HG03439 (cell line): ENCODE measurements around the gene MAP1LC3B.

Experiments used
- ATAC-seq: cut with Tn5 transposase; IDR thresholded peaks from one replicate; pipeline ENCODE4 v1.9.1; 2021; ENCODE audit warnings: mild to moderate bottlenecking, moderate library complexity; ENCODE audit not compliant: unreplicated experiment

Gene MAP1LC3B

DNA sequence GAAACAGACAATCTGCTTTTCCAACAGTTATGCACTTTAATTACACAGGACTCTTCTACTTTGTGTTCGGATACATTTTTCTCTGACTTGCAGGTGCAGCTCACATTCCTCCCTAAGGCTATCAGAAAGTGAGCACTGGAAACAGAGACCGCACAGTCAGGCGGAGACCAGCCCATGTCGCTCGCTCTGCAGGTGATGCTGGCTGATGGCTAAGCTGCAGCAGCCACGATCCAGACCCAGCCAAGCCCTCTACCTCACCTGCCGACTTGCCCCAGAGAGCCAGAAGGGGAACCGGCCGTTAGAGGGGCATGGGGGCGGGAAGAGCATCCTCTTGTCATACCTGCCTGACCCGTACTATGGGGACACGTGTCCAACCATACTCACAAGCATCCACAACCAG, 33.8 kb downstream of the MAP1LC3B start:
- ATAC-seq, result no peak

DNA sequence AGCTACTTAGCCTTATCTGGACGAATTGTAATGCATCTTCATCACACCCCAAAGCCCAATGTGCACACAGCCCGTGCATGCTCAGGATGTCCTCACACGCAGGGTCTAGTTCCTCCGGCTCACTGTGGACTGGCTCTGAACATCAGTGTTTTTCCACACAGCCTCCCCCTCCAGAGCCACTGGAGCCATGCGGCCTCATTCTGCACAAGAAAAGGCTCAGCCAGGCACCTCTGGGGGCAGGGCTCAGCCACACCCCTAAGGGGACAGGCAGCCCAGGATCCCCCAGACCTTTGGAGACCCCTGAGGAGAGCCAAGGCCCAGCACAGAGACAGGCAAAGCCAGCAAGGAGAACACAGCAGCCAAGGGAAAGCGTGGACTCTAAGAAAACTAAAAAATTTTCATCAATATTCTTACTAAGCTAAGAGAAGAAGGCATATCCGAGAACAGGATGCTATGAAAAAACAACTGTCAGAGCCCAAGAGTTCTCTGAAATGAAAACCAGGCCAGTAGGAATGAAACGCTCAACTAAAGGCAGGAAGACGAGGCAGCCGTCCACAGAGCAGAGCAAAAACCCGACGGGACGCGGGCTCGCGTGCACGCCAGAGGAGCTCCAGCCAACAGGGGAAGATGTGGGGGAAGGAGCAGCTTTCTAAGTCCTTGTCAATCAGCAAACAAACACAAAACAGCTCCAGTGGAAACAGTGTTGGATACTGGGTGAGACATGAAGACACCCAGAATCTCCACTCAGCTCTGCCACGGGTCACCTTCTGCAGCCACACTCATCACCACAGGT, 34.5 kb downstream of the MAP1LC3B start:
- ATAC-seq, result no peak

DNA sequence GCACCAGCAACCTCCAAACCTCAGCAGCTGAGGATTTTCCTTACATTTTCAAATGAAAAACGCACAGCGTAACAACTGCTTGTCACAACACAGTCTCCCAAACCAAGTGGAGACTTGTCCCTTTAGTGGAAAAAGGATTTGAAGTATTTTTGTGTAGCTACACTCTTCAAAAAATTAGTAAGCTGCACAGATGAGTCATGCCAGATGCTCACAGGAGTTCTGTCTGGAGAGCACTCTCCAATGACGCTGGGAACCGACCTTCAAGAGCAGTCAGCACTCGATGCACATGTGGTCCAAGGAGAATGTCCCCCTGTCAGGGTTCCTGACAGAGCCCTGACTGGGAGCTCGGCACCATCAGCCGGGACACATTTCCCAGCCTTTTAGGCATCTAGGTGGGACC, 39.8 kb downstream of the MAP1LC3B start:
- ATAC-seq, result no peak

DNA sequence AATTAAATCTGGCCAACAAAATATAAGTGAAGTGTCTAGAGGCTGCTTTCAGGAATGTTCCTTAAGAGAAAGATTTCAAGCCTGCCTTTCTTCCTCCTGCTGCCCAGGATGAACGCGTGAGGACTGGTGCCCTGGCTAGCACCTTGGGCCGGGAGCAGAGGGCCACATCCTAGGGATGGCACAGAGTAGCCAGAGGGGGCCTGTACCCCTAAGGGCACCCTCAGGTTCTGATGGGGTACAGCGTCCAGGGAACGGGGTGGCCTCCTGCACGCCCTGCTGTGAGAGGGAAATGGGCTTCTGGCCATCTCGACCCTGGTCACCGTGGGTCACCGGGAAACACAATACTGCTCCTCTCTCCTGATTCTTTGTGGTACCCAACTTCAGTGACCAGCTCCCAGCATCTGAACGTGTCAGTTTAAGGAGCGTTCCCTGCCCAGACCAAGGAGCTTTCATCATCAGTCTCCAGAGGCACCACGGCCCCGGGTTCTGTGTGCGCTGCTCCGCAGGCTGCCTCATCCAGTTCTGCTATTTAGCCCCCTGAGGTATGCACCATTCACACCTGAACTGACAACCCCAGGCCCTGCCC, 40.3 kb downstream of the MAP1LC3B start:
- ATAC-seq, result no peak

DNA sequence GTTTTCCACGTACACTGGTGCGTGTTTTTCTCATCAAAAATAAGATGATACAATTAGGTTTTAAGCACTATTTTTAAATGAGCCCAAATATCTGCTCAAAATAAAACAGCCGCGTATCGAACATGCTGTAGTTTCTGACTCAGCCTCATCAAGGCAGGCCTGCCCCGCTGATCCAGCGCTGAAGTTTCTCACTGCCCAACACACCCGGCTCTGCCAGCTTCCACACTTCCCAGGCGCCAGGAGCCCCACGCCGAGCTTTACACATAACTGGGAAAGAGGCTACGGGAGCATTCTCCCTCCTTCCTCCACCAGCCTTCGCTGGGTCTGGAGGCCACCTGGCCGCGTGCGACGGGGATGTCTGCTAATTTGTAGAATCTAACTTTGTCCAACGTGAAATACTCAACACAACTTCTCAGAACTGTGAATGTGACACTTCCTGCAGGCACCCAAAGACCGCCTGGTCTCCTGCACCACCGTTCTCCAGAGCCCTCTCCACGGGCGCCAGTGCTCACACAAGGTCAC, 42.1 kb downstream of the MAP1LC3B start:
- no peak for ATAC-seq

DNA sequence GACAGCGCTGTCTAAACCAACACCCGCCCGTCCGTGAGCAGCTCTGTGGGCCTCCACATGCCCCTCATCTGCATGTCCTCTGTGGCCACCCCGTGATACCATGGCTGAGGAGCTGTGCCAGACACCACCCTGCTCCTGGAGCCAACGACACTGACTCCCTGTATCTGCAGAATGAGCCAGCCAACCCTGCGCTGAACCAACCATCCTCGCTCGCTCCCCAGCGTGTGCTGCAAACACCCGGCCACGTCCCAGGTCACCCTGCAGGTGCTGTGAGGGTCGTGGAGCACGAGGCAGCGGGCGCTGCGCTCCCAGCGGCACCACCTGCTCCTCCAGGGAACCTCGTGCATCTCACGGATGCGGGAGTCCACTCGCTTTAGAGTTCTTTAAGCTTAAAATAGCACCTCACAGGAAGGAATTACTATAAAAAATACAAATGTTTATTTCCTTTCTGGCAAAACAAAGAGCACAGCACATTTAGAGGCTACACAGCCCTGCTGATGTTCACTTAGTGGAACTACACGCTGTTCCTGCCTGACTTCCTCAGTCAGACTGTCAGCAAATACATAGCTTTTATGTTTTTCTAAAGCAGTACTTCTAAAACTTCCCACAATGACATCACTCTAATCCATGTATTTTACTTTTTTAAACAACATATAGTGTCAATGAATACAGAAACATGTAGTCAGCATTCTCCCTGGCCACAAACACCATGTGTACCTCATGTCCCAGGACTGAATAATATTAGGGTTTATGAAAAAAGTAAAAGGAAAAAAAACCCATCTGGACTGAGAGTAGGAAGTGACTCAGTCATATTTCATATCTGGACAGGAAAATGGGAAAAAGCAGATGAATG, 43.5 kb downstream of the MAP1LC3B start:
- ATAC-seq, result no peak

DNA sequence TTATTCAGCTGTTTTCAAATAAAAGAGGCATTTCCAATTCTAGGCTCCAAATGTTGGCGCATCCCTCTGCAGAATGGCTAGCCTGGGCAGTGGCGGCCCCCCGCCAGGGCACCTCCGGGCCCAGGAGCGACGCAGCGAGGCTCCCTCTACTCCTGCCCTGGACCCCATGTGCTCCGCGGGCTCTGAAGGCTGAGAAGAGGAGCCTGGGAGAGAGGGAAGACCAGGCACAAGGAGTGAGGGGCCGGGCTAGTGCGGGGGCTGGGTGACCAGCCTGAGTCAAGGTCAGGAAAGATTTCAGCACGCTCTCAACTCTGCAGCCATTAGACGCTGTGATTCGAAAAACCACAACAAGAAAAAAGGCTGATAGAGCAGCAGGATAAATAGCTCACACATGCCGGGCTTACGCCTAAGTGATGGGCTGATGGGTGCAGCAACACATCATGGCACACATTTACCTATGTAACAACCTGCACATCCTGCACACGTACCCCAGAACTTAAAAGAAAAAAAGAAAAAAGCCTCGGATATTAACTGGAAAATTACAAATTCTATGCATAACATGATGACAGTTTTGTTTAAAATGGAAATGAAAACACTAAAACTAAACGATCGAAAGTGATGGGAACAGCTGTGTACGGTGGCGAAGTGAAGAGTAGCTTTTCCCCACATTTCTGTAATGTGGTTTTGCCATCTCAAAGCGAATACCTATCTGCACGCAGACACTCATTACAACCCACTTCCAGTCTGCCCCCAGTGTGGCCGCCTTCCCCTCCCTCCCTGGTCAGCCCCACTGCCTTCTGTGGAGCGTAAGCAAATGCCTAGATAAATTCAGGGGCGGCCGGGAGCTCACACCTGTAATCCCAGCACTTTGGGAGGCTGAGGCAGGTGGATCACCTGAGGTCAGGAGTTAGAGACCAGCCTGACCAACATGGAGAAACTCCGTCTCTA, 44.4 kb downstream of the MAP1LC3B start:
- no peak for ATAC-seq

DNA sequence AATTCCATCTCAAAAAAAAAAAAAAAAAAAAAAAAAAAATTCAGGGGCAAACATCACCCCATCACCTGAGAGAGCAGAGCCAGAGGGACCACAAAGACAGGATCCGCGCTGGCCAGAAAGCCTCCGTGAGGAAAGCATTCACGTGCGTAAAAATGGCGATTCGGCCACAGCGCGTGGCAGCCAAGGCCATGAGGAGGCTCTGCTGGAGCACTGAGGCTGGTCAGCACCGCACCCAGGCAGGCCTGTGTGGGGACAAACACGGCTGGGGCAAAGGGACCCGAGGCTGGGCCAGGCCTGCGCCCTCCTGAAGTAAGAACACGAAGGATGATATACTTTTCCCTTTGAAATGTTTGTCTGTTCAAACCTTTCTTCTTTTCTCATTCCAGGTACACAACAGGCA, 45.2 kb downstream of the MAP1LC3B start:
- ATAC-seq, result no peak

DNA sequence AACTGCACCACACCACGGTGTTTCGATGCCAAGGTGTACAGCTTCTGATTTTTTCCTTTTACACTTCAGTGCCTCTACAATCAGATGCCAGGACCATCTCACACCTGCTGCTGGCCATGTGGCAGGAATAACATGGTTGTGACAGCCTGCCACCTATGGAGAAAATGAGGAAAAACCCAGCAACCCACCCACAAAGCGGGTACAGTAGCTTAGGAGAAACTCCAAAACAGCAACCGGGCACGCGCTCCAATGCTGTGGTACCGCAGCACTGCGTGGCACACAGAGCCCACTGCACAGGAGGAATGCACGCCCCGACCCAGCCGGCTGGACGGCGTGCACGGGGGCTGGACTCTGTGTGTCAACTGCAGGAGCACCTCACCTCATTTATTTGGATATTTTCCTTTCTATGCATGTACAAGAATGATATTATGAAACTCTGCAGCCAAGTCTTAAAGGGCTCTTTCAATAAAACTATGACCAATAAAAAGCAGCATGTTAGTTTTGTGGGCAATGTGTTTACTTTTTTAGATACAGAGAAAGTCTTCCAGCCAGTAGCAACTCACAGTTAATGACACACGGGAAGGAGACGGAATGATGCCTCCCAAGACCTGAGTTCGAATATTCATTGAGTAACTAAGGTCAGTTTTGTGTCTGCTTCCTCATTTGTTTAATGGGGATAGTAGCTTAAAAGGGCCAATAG, 45.9 kb downstream of the MAP1LC3B start:
- no peak for ATAC-seq

DNA sequence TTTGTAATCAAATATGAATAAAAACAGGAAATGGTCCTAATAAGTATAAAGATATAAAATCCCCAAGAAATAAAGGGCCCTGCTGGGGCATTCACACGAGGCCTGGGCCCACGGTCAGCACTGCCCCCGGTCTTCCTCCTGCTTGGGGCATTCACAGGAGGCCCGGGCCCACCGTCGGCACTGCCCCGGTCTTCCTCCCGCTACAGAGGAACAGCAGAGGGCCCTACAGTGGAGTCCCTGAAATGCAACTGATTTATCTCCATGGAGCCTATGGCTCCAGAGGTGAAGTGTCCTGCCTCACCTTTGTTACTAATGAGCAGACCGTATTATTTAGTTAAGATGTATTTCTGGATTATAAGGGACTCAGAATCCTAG, 46.5 kb downstream of the MAP1LC3B start:
- ATAC-seq, result no peak

DNA sequence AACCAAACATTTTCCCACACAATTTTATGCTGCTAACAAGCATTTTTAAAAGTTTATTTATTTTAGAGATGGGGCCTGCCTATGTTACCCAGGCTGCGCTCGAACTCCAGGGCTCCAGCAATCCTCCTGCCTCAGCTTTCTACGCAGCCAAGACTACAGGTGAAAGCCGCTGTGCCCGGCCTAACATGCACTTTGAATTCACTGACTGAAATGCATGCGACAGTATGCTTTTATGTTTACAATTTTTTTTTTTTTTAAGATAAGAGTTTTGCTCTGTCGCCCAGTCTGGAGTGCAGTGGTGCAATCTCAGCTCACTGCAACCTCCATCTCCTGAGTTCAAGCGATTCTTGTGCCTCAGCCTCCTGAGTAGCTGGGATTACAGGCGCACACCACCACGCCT, 47.8 kb downstream of the MAP1LC3B start:
- no peak for ATAC-seq

DNA sequence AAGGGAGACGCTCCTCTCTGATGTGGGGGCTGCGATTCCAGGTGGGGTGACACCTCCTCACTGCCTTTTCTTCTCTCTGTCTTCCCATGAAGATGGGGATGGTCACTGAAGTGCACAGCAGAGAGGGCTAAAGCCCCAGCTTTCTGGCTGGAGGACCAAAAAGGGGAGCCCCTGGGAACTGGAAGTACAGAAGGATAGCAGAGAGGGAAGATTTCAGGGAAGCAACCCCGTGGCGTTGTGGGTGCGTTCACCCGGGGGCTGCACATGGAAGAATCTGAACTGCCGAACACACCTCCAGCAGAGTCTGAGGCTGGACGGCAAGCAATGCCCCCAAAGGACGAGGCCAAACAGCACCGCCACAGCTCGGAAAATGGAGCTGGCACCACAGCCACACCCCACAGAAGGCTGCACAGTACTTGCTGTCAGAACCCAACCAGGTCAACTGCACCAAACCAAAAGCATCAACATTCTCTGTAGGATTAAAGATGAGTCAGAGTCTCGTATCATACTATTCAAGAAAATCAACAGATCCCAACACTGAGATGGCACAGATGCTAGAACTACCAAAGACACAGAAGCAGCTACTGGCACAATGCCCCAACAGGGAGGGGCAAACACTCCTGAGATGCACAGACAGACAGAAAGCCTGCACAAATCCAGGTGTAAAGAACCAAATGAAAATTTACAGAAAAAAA, 49.9 kb downstream of the MAP1LC3B start:
- no peak for ATAC-seq

DNA sequence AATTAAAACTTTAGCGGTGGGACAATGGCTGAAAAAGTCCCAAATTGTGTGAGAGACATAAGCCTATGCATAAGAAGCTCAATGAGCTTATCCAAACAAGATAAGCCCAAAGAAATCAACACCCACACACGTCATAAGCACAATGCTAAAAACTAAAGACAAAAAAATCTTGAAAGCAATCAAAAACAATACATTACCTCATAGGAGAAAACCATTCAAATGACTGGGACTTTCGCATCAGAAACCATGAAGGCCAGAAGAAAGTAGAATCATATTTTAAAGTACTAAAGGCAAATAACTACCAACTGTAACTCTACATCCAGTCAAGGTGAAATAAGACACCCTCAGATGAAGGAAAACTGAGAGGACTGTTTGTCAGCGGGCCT, 50.4 kb downstream of the MAP1LC3B start:
- ATAC-seq, result no peak

DNA sequence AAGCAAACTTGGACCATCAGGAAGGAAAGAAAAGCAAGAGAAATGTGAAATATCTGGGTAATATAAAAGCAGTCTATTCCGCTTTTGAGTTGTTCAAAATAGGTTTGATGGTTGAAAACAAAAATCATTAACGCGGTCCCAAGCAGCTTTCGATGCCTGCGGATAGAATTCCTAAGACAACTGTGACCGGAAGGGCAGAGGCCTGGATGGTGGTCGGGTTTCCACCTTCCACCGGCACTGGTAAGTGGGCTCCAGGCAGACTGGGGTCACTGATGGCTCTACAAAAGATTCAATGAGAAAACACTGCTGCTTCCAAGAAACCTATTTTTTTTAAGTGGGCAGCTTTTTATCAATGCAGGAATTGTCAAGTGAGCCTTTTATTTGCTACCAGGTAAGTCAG, 50.9 kb downstream of the MAP1LC3B start:
- ATAC-seq, result no peak

DNA sequence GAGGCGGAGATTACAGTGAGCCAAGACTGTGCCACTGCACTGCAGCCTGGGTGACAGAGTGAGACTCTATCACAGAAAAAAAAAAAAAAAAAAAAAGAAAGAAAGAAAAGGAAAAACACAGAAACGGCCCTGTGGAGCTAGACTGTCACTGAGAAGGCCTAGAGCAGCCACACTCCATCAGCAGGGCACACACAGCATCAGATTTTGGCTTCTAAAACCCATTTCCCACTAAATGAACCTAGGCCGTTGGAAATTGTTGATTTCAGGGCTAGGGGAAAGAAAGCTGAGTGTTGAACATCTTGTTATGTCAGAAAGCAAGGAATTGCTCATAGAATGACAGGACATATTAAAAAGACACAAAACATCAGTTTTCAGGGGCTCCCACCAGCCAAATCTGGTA, 51.8 kb downstream of the MAP1LC3B start:
- ATAC-seq, result no peak

DNA sequence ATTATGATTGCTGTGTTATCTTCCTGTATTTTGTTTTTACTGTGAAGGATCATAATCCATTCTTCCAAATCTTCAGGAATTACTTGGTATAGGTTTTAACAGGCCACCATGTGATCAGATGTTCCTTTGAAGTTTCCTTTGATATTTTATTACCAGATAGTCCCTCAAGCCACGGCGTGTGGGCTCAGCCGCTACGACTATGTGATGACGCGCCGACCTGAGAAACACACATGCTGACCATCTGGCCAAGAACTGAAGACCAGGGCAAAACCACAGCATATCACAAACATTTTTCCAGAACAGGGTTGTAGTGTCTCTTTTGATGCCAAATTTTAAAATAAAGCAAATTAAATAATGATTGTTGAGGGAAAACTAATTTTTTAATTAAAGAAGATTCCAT, 53.4 kb downstream of the MAP1LC3B start:
- ATAC-seq, result no peak

DNA sequence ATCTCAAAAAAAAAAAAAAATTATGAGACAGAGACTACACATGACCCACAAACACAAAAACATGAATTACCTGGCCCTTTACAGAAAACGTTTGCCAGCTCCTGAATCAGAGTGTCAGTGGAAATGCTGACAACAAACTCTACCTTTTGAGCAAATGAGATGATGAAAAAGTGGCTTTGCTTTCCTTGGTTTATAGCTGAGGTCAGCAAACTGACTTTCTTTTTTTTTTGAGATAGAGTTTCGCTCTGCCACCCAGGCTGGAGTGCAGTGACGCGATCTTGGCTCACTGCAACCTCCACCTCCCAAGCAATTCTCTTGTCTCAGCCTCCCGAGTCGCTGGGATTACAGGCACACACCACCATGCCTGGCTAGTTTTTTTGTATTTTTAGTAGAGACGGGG, 54.3 kb downstream of the MAP1LC3B start:
- no peak for ATAC-seq

DNA sequence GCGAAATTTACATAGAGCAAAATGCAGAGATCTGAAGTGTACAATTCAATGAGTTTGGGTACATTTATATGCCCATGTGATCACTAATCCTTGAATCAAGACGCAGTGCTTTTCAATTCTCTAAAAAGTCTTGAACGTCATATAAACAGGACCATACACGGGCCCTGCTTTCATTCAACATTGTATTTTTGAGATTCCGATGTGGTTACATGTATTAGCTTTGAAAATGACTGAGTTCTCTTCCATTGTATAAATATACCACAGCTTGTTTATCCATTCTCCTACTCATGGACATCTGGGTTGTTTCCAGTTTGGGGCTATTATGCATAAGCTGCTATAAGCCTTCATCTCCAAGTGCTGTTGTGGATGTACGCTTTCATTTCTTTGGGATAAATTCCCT, 55.2 kb downstream of the MAP1LC3B start:
- ATAC-seq, result no peak

DNA sequence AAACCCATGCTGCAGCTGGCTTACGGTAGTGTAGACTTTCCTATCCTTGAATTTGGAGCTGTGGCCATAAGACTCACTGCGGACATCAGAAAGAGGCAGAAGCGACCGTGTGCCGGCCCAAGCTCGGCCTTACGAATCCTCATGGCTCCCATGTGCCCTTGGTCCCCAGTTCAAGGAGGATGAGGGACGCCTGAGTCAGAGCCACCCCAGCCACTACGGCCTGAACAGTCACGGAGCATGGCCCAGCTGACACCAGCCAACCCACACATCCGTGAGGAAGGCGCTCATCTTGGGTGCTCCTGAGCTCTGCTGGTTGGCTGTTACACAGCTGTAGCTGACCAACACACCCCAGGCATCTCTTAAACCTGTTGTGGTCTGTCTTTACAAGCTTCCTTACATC, 56.7 kb downstream of the MAP1LC3B start:
- no peak for ATAC-seq
